Urinary bladder (tissue), 4 donors: ENCODE data around the gene WNT9B. TPM values are rescaled to one million over a fixed set of nuclear protein-coding genes. Genes with fewer than 3 reads are reported as not detected.

Source experiments
- DNase-seq: peaks from one replicate; pipeline ENCODE4 v3.0.0-alpha.2; 2015; ENCODE audit errors: extremely low spot score
- H3K27ac ChIP-seq: one replicate; pipeline ENCODE4 v1.5.1; 2013; ENCODE audit warnings: low read depth, mild to moderate bottlenecking, moderate library complexity
- H3K36me3 ChIP-seq: one replicate; pipeline ENCODE4 v1.6.1; 2013; ENCODE audit warnings: mild to moderate bottlenecking, moderate library complexity; ENCODE audit not compliant: insufficient read depth
- H3K4me1 ChIP-seq: one replicate; pipeline ENCODE4 v1.6.1; 2013; ENCODE audit warnings: mild to moderate bottlenecking, moderate library complexity; ENCODE audit not compliant: insufficient read depth
- H3K4me3 ChIP-seq: one replicate; pipeline ENCODE4 v1.5.1; 2013; ENCODE audit warnings: low read depth, low read length
- WGBS: extraction: QIAGEN DNeasy Blood & Tissue Kit; methylation state at CpG from one replicate; pipeline ENCODE4 v1.1.7; 2013; 5-methylcytosine and 5-hydroxymethylcytosine counted together
- polyA plus RNA-seq: library from polyadenylated mRNA; stranded (reverse); fragments of 200-250 nt; gene quantifications from one replicate; pipeline ENCODE4 v1.2.3, GENCODE V29; 2013
- total RNA-seq: library from RNA; depleted of rRNA; stranded (reverse); fragments of >200 nt; gene quantifications from one replicate; pipeline ENCODE4 v1.2.3, GENCODE V29; 2014
- donor health status: healthy with polysubstance abuse.
- donor health status: healthy.

WNT9B gene, protein sequence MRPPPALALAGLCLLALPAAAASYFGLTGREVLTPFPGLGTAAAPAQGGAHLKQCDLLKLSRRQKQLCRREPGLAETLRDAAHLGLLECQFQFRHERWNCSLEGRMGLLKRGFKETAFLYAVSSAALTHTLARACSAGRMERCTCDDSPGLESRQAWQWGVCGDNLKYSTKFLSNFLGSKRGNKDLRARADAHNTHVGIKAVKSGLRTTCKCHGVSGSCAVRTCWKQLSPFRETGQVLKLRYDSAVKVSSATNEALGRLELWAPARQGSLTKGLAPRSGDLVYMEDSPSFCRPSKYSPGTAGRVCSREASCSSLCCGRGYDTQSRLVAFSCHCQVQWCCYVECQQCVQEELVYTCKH
- total RNA-seq (not detected), polyA plus RNA-seq (0.48 TPM)

- Histone ChIP-seq H3K36me3 (no peaks in the 10 kb centered on the region), H3K4me3 (peak within 1 kb of the TSS; percentile 29), H3K4me1 (peaks cover 3% of the 10 kb centered on the region), H3K27ac (no peak within 1 kb of the TSS)
- 1% methylated on average over 75 of the region's 75 CpGs for WGBS
- no peak for DNase-seq
Measured at GRCh38 chr17:46851029-46851741, at the start of gene WNT9B. Gene WNT9B (plus strand): TSS chr17:46851583. CDS start chr17:46851639, 56 bp downstream.

DNA sequence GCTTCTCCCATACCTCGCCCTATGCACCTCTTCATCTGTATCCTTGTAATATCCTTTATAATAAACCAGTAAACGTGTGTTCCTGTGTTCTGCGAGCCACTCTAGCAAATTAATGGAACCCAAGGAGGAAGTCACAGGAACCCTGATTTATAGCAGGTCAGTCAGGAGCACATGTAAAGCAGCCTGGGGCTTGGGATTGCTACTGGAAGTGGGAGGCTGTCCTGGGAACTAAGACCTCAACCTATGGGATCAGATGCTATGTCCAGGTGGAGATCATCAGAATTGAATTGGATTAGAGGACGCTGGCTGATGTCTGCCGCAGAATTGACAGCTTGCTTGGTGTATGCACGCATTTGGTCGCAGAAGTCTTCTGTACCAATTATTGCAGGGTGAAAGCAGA, 48.6 kb upstream of the WNT9B start:
- no peaks in the 10 kb centered on the region for H3K4me1 ChIP-seq
- 66% methylated on average over 7 of the region's 7 CpGs for WGBS
- no peaks in the 10 kb centered on the region for H3K36me3 ChIP-seq
- no peak for DNase-seq
- no peak overlapping the region for H3K27ac ChIP-seq
- H3K4me3 ChIP-seq, result no peak overlapping the region

- 92% methylated on average over 5 of the region's 5 CpGs for WGBS
- no peak overlapping the region for H3K4me3 ChIP-seq
- no peak overlapping the region for H3K27ac ChIP-seq
- H3K36me3 ChIP-seq, result no peaks in the 10 kb centered on the region
- no peaks in the 10 kb centered on the region for H3K4me1 ChIP-seq
- DNase-seq, result no peak
Measured at GRCh38 chr17:46803544-46803943, 47.8 kb upstream of the WNT9B start.

GRCh38 chr17:46805771-46806170, 45.6 kb upstream of the WNT9B start:
- WGBS, result 89% methylated on average over 6 of the region's 6 CpGs
- no peak overlapping the region for H3K27ac ChIP-seq
- no peaks in the 10 kb centered on the region for H3K36me3 ChIP-seq
- no peak overlapping the region for H3K4me3 ChIP-seq
- no peaks in the 10 kb centered on the region for H3K4me1 ChIP-seq
- DNase-seq, result no peak

GRCh38 chr17:46809110-46809571, 42.2 kb upstream of the WNT9B start:
- H3K36me3 ChIP-seq, result no peaks in the 10 kb centered on the region
- H3K4me1 ChIP-seq, result no peaks in the 10 kb centered on the region
- WGBS, result 83% methylated on average over 8 of the region's 8 CpGs
- H3K27ac ChIP-seq, result no peak overlapping the region
- DNase-seq, result no peak
- no peak overlapping the region for H3K4me3 ChIP-seq

DNA sequence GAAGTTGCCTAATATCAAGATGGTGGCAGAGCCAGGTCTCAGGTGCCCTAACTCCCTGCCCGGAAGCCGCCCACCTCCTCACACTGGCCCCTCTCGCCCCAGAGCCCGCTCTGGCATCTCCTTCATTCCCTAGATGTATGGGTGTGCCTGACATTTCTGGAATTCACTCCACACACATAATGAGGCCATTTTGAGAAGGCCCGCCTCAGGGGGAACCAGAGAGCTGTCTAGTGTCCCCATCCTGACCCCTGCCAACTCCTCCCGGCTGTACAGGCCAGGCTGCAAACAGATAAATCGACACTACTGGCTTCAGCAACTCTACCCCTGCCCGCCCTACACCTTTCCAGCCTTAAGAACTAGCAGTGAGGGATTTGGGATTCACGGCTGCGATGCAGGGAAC, 40.5 kb upstream of the WNT9B start:
- Histone ChIP-seq H3K4me1 (no peaks in the 10 kb centered on the region), H3K36me3 (no peaks in the 10 kb centered on the region), H3K4me3 (no peak overlapping the region), H3K27ac (no peak overlapping the region)
- 85% methylated on average over 10 of the region's 10 CpGs for WGBS
- no peak for DNase-seq

GRCh38 chr17:46811978-46812583, 39.3 kb upstream of the WNT9B start:
- Histone ChIP-seq H3K36me3 (no peaks in the 10 kb centered on the region), H3K4me1 (no peaks in the 10 kb centered on the region), H3K27ac (no peak overlapping the region), H3K4me3 (no peak overlapping the region)
- no peak for DNase-seq
- 21% methylated on average over 11 of the region's 11 CpGs for WGBS

- 73% methylated on average over 6 of the region's 6 CpGs for WGBS
- DNase-seq, result no peak
- Histone ChIP-seq H3K36me3 (no peaks in the 10 kb centered on the region), H3K4me3 (no peak overlapping the region), H3K4me1 (no peaks in the 10 kb centered on the region), H3K27ac (no peak overlapping the region)
Measured at GRCh38 chr17:46812624-46813318, 38.6 kb upstream of the WNT9B start.

DNA sequence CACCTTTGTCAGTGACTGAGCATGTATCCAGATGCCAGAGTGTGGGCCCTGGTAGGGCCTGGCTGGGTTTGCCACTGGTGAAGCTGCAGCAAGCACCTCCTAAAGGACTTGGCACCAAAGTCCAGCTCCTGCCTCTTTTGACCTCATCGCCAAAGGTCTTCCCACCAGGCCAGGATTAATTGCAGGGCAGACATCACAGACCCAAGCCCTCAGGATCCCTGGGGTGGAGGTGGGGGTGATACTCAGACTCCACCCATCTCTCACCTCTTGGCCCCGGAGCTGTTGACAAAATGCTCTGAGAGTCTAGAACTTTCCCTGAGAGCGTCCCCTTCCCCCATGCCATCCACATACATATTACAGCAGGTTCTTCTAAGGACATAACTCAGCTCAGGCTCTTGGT, 37.5 kb upstream of the WNT9B start:
- Histone ChIP-seq H3K27ac (no peak overlapping the region), H3K4me3 (no peak overlapping the region), H3K4me1 (no peaks in the 10 kb centered on the region), H3K36me3 (no peaks in the 10 kb centered on the region)
- WGBS, result 72% methylated on average over 3 of the region's 3 CpGs
- DNase-seq, result no peak

- Histone ChIP-seq H3K4me3 (no peak overlapping the region), H3K27ac (no peak overlapping the region)
- 46% methylated on average over 7 of the region's 7 CpGs for WGBS
Measured at GRCh38 chr17:46814446-46814845, 36.9 kb upstream of the WNT9B start.

DNA sequence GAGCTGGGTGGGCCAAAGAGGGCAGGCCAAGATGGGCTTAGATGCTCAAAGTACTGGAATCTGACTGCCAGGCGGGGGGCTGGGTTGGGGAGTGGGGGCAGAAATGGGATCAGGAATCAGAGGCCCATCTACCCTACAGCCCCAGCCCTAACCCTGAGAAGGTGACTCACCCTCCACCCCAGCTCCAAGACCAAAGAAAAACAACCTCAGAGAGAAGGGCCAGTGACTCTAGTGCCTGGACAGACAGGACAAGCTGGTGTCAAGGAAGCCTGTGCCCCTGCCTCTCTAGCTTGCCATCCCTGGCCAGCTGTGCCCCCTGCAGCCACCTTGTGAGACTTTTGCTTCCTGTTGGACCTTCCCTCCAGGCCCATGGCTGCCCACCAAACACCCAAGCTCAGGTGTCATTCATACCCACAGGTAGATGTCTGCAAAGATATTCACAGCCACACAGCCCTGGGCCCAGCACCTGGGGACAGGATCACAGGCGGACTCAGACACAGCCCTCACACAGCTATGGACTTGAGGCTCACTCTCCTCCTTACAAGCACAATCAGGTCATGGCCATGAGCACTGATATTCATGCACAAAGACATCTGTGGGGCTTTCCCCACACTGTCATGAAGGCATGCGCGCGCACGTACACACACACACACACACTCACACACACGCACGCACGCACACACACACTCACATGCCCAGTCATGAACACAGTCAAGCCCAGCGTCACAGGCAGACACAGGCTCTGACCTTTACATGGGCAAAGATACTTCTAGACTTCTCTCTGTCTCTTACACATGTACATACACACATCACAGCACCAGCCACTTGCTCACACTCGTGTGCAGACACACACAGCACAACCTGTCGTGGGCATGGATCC, 35.7 kb upstream of the WNT9B start:
- DNase-seq, result no peak
- H3K4me3 ChIP-seq, result no peak overlapping the region
- H3K27ac ChIP-seq, result no peak overlapping the region
- no peaks in the 10 kb centered on the region for H3K36me3 ChIP-seq
- no peaks in the 10 kb centered on the region for H3K4me1 ChIP-seq
- WGBS, result 80% methylated on average over 12 of the region's 12 CpGs

More at GRCh38 chr17:46814446-46814845, 36.9 kb upstream of the WNT9B start:
- no peak for DNase-seq
- Histone ChIP-seq H3K36me3 (no peaks in the 10 kb centered on the region), H3K4me1 (no peaks in the 10 kb centered on the region)

- Histone ChIP-seq H3K4me1 (no peaks in the 10 kb centered on the region), H3K4me3 (no peak overlapping the region), H3K27ac (no peak overlapping the region), H3K36me3 (no peaks in the 10 kb centered on the region)
- DNase-seq, result no peak
- 21% methylated on average over 22 of the region's 22 CpGs for WGBS
Measured at GRCh38 chr17:46817151-46817900, 34.1 kb upstream of the WNT9B start.
